Epidermal melanocyte (primary cell): ENCODE measurements around the gene SLC25A53.

Experiments
- DNase-seq: peaks from one replicate; pipeline ENCODE4 v3.0.0; 2011; ENCODE audit warnings: low spot score; ENCODE audit not compliant: insufficient read length

SLC25A53 gene, protein sequence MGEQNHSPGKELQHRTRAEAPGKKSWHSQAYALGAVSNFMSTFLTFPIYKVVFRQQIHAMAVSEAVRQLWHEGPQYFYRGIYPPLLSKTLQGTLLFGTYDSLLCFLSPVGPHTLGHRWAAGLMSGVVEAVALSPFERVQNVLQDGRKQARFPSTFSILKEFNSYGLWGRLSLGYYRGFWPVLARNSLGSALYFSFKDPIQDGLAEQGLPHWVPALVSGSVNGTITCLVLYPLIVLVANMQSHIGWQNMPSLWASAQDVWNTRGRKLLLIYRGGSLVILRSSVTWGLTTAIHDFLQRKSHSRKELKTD

GRCh38 chrX:104156630-104157529, at the start of gene SLC25A53:
SLC25A53 (minus strand) TSS chrX:104157009; CDS start chrX:104105257, 51,752 bp downstream.
- DNase-seq, result peak; percentile 22

GRCh38 chrX:104205548-104205947, 48.7 kb upstream of the SLC25A53 start:
- DNase-seq, result no peak

DNA sequence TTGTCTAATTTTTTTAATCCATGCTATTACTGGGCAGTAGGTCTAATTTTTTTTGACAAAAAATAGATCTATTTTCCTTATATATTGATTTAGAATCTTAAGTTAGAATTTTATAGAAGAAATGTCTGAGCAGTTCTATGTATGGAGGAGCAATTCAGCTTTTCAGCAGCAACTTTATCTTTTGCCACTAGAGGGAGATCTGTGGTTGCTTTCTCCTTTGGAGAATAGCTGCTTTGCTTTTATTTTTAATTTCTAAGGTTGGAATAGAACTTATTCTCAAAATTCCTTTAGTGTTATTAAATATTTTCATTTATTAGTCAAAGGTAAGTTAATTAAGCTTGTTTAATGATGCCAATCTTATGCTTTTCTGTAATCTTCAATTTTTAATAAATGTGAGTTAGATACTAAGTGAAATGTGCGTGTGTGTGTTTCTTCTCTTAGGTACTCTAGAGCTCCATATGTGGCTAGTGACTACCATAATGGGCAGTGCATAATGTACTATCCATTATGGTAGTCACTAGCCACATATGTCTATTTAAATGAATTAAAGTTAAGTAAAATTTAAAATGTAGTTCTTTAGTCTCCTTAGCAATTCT, 38.8 kb upstream of the SLC25A53 start:
- DNase-seq, result peak; percentile 18

- DNase-seq, result no peak
Measured at GRCh38 chrX:104195013-104195412, 38.2 kb upstream of the SLC25A53 start.

DNA sequence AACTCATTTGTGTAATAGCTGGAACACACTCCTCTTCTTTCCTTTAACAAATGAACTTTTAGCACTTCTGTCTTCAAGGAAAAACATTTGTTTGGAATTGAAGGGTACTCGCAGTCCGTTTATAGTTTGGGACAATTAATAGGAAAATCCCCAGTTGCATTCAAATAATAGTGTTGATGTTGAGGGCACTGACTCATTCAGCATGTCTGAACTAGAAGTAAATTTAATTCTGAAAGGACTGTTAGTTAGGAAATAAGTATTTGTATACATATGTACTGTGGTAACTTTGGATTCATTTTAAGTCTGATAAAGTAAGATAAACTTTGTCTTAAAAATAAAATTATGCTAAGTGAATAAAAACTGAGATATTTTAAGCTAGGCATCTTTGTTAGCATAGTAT, 36.7 kb upstream of the SLC25A53 start:
- DNase-seq, result no peak

DNA sequence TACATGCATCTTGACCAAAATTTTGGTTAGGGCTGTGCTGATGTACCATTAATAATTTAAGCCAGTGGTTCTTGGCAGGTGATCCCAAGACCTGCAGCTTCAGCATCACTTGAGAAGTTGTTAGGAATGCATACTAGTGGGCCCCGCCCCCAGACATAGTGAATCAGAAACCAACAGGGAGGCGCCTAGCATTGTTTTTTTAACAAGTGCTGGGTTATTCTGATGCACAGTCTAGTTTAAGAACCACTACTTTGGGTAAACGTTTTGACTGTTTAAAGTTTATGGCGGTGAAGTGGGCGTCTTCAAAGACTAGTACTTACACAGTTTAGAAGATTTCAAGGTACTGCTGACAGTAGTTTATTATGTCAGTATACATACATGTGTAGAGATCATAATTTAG, 33.0 kb upstream of the SLC25A53 start:
- DNase-seq, result no peak

DNA sequence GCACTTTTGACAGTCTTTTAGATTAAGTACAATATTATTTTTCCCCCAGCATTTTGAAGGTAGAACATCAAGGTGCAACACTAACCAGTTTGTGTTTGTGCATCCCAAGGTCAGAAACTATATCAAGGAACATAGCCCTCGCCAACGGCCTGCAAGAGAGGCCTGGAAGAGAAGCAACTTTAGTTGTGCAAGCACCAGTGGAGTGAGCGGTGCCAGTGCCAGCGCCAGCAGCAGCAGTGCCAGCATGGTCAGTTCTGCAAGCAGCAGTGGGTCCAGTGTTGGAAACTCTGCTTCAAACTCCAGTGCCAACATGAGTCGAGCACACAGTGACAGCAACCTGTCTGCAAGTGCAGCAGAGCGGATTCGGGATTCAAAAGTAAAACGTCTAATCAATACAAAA, 31.1 kb upstream of the SLC25A53 start:
- DNase-seq, result no peak

- no peak for DNase-seq
Measured at GRCh38 chrX:104183685-104184084, 26.9 kb upstream of the SLC25A53 start.

- no peak for DNase-seq
Measured at GRCh38 chrX:104173841-104174240, 17.0 kb upstream of the SLC25A53 start.

GRCh38 chrX:104172788-104173187, 16.0 kb upstream of the SLC25A53 start:
- no peak for DNase-seq

DNA sequence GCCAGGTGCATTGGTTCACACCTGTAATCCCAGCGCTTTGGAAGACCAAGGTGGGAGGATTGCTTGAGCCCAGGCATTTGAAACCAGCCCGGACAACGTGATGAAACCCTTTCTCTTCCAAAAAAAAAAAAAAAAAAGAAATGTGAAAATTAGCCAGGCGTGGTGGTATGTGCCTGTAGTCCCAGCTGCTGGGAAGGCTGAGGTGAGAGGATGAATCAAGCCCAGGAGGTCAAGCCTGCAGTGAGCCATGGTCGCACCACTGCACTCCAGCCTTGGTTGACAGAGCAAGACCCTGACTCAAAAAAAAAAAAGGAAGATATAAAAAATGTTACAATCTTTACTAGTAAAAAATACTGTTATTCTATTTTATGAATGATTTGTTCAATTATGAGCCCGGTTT, 15.3 kb upstream of the SLC25A53 start:
- no peak for DNase-seq

DNA sequence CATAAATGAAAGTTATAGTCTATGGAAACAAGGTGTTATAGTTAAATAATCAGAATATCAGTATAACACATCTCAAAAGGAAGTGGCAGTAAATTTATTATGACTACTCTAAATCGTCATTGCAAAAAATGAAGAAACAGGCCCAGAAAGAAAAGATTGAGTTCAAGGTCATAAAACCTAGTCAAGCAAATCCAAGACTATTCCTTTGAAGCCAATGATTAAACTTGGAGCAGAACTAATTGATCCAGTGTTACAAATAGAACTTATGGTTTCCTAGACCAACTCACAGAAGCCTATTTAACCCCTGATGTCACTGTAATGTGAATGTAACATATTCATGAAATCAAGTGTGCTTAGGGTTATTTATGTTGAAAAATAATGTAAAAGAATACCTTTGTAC, 11.3 kb upstream of the SLC25A53 start:
- no peak for DNase-seq

GRCh38 chrX:104166735-104167436, 10.1 kb upstream of the SLC25A53 start:
- DNase-seq, result no peak

- DNase-seq, result peak; percentile 56
Measured at GRCh38 chrX:104165894-104166734, 9.3 kb upstream of the SLC25A53 start, which contains the start of gene FAM199X. FAM199X (plus strand) TSS chrX:104166453; CDS start chrX:104166786, 333 bp downstream.

- no peak for DNase-seq
Measured at GRCh38 chrX:104151037-104151436, 5.8 kb downstream of the SLC25A53 start.

DNA sequence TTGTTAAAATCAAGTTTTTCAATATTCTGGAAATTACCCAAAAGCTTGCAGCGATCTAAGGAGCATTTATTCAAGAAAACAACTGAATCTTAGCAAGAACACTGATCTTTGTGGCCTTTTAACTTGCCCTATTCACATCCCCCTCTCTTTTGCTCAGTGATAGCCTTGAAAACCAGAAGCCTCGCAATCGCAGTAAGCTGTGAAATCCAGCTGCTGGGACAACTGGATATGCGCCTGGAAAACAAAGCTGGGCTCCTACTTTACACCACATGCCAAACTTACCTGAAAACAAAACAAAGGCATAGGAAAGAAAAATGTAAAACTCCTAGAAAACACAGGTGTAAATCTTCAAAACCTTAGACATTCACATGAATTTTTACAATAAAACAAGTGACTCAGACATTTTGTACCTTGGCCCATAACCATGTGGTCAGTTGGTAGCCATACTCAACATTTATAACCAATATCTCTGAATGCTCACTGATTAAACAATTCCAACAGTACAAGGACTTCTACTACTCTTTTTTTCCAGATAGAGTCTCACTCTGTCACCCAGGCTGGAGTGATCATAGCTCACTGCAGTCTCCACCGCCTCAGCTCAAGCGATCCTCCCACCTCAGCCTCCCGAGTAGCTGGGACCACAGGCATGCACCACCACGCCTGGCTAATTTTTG, 15.6 kb downstream of the SLC25A53 start:
- DNase-seq, result no peak

DNA sequence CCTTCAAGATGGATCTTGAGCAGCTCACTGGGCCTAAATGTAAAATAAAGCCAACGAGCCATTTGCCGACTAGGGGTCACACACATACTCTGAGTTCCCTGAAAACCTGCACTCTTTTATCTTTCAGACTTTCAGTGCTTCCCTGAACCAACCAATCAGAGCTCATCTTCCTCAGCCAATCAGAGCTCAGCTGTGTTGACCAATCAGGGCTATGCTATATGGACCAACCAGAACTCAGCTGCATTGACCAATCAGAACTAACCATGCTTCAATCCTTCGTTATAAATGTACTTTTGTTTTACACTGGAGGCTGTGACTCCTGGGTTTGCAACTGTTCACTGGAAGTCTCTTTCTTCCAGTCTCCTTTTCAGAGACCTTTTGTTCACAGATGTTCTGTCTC, 19.3 kb downstream of the SLC25A53 start:
- DNase-seq, result no peak

GRCh38 chrX:104136241-104137019, 20.4 kb downstream of the SLC25A53 start:
- peak; percentile 56 for DNase-seq

GRCh38 chrX:104135677-104136076, 21.1 kb downstream of the SLC25A53 start:
- DNase-seq, result no peak
